ENCODE results near the gene STARD4. TPM values are rescaled to one million over a fixed set of nuclear protein-coding genes. Genes with fewer than 3 reads are reported as not detected.

Gene STARD4, protein sequence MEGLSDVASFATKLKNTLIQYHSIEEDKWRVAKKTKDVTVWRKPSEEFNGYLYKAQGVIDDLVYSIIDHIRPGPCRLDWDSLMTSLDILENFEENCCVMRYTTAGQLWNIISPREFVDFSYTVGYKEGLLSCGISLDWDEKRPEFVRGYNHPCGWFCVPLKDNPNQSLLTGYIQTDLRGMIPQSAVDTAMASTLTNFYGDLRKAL
- 31.1 and 33.1 TPM in 2 replicates for total RNA-seq (2022)
- percentile 85 among the genes with signal in this experiment for Bru-seq, nascent RNA
- BruChase-seq, experiment 1, labeled RNA remaining after a 6-hour chase = percentile 96 among the genes with signal in this experiment
- BruChase-seq, experiment 2, labeled RNA remaining after a 2-hour chase = percentile 94 among the genes with signal in this experiment
- long read RNA-seq, full-length matches to known transcripts = 53 of 64 reads
- long read RNA-seq, partial matches to known transcripts = 3 of 64 reads
- long read RNA-seq, other reads (novel, unspliced or antisense) = 8 of 64 reads

GRCh38 chr5:111512375-111513130 is at the start of gene STARD4:
Gene STARD4, minus strand, starts transcription at chr5:111512535. Its CDS starts 5,102 bp downstream, at chr5:111507433.
- no peaks in the 10 kb centered on the region for H3K9me3 Mint-ChIP-seq (ENCODE audit: unreplicated experiment)
- peak within 1 kb of the TSS; percentile 76 for H3K4me3 Mint-ChIP-seq (ENCODE audit: unreplicated experiment)
- ChIA-PET POLR2A (interaction anchor here (0.5 to 5.4 kb wide), 12 partner anchors 9 to 245 kb away, joined by 3 to 105 read pairs (median 4); partner anchors contain the start of gene NREP), CTCF (interaction anchor here (0.5 to 1.8 kb wide), 10 partner anchors 9 to 1468 kb away, joined by 3 to 5 read pairs (median 3); no protein-coding TSS in a partner anchor)
- no TSS peak for BruUV-seq (replicated peaks)
- peak; percentile 94 for DNase-seq (ENCODE audit: unreplicated experiment)
- H3K4me1 Mint-ChIP-seq (ENCODE audit: insufficient read depth, unreplicated experiment) = peaks cover 38% of the 10 kb centered on the region
- H3K36me3 Mint-ChIP-seq (ENCODE audit: insufficient read depth, unreplicated experiment) = no peaks in the 10 kb centered on the region
- intact Hi-C loops (cut with micrococcal nuclease) = no loop called here
- peak within 1 kb of the TSS; percentile 65 for H3K27ac Mint-ChIP-seq (ENCODE audit: low read depth, unreplicated experiment)
- H3K27me3 Mint-ChIP-seq (ENCODE audit: insufficient read depth, unreplicated experiment) = no peaks in the 10 kb centered on the region
- TF ChIP-seq CTCF (IDR thresholded peaks at IDR 0.05; ENCODE audit: unreplicated experiment) = no peak

- Mint-ChIP-seq H3K4me3 (ENCODE audit: unreplicated experiment) (no peak overlapping the region), H3K9me3 (ENCODE audit: unreplicated experiment) (no peaks in the 10 kb centered on the region), H3K4me1 (ENCODE audit: insufficient read depth, unreplicated experiment) (no peaks in the 10 kb centered on the region), H3K27me3 (ENCODE audit: insufficient read depth, unreplicated experiment) (no peaks in the 10 kb centered on the region), H3K27ac (ENCODE audit: low read depth, unreplicated experiment) (no peak overlapping the region), H3K36me3 (ENCODE audit: insufficient read depth, unreplicated experiment) (no peaks in the 10 kb centered on the region)
- BruUV-seq (replicated peaks) = no TSS peak
- DNase-seq (ENCODE audit: unreplicated experiment) = no peak
- intact Hi-C loops (cut with micrococcal nuclease) = no loop called here
- ChIA-PET CTCF (interaction anchor here (1.3 kb wide), 1 partner anchor 9 kb away, joined by 3 read pairs; no protein-coding TSS in a partner anchor), POLR2A (interaction anchor here (0.6 kb wide), 1 partner anchor 116 kb away, joined by 3 read pairs; no protein-coding TSS in a partner anchor)
- no peak for TF ChIP-seq CTCF (IDR thresholded peaks at IDR 0.05; ENCODE audit: unreplicated experiment)
Observed at GRCh38 chr5:111559680-111560079, 47.3 kb upstream of the STARD4 start.

GRCh38 chr5:111557686-111558085 is 45.4 kb upstream of the STARD4 start:
- intact Hi-C loops (cut with micrococcal nuclease) = no loop called here
- no peaks in the 10 kb centered on the region for H3K4me1 Mint-ChIP-seq (ENCODE audit: insufficient read depth, unreplicated experiment)
- ChIA-PET POLR2A (no interaction called here), CTCF (interaction anchor here (0.7 kb wide), 1 partner anchor 589 kb away, joined by 3 read pairs; no protein-coding TSS in a partner anchor)
- no peak overlapping the region for H3K4me3 Mint-ChIP-seq (ENCODE audit: unreplicated experiment)
- no peaks in the 10 kb centered on the region for H3K27me3 Mint-ChIP-seq (ENCODE audit: insufficient read depth, unreplicated experiment)
- no peak for TF ChIP-seq CTCF (IDR thresholded peaks at IDR 0.05; ENCODE audit: unreplicated experiment)
- no TSS peak for BruUV-seq (replicated peaks)
- DNase-seq (ENCODE audit: unreplicated experiment) = no peak
- H3K36me3 Mint-ChIP-seq (ENCODE audit: insufficient read depth, unreplicated experiment) = no peaks in the 10 kb centered on the region
- no peak overlapping the region for H3K27ac Mint-ChIP-seq (ENCODE audit: low read depth, unreplicated experiment)
- H3K9me3 Mint-ChIP-seq (ENCODE audit: unreplicated experiment) = no peaks in the 10 kb centered on the region

DNA sequence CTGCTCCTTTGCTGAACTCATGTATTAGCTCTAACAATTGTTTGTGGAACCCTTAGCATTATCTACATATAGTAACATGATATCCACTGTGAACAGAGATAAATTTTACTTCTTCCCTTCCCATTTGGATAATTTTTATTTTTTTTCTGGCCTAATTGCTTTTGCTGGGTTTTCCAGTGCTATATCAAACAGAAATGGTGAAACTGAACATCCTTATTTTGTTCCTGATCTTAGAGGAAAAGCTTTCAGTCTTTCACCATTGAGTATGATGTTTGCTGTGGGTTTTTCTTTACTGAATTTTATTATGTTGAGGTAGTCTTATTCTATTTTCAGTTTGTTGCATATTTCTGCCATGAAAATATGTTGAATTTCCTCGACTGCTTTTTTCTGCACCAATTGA is 44.8 kb upstream of the STARD4 start:
- Mint-ChIP-seq H3K27ac (ENCODE audit: low read depth, unreplicated experiment) (no peak overlapping the region), H3K4me1 (ENCODE audit: insufficient read depth, unreplicated experiment) (no peaks in the 10 kb centered on the region), H3K4me3 (ENCODE audit: unreplicated experiment) (no peak overlapping the region), H3K36me3 (ENCODE audit: insufficient read depth, unreplicated experiment) (no peaks in the 10 kb centered on the region), H3K27me3 (ENCODE audit: insufficient read depth, unreplicated experiment) (no peaks in the 10 kb centered on the region), H3K9me3 (ENCODE audit: unreplicated experiment) (no peaks in the 10 kb centered on the region)
- CTCF ChIA-PET = interaction anchor here (0.7 kb wide), 1 partner anchor 589 kb away, joined by 3 read pairs; no protein-coding TSS in a partner anchor
- DNase-seq (ENCODE audit: unreplicated experiment) = no peak
- no peak for TF ChIP-seq CTCF (IDR thresholded peaks at IDR 0.05; ENCODE audit: unreplicated experiment)
- intact Hi-C loops (cut with micrococcal nuclease) = no loop called here
- BruUV-seq (replicated peaks) = no TSS peak
- POLR2A ChIA-PET = no interaction called here

Data from MCF 10A (cell line).